ENCODE data around the gene HECW1.
"Not testable (repeated sequence)": the region's sequence is repeated elsewhere in the genome, so short reads cannot be mapped to it uniquely, and the experiment has no call there.

The HECW1 gene

GRCh38 chr7:43208242-43208641 lies 95.8 kb downstream of the HECW1 start:
- DNase-seq (ENCODE audit: low spot score), result no peak

DNA sequence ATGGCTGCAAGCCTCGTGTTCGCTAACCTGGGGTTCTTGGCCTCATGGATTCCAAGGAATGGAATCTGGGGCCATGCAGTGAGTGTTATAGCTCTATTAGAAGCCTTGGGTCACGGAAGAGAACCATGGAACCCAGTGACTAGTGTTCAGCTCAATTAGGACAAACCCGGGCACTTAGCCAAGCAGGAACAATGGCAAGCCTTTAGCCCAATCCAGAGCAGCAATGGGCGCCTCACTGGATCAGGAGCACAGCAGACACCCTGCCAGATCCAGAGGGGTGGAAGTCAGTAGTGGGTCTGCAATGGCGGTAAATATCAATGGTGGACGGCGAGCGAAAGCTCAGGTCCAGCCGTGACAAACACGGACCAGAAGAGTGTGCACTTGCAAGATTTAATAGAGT lies 98.1 kb downstream of the HECW1 start:
- not testable (repeated sequence) for DNase-seq (ENCODE audit: low spot score)

GRCh38 chr7:43211286-43211685 lies 98.8 kb downstream of the HECW1 start:
- DNase-seq (ENCODE audit: low spot score), result no peak

DNA sequence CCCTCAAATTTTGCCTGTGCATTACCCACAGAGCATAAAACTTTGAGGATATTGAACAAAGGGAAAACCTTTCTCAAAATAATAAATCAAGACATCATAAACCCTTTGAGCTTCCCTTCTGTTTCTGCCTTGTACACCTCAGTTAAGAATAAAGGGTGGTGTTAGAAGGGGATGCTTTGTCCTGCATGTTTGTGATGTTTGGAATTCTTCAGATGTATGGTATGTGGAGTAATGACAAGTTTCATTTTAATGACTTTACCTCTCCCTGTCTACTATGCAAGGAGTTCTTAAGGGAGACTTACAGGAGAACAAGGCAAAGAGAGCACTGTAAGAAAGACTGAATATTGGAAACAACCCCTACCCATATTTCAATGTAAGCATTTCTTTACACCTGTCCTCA lies 99.2 kb downstream of the HECW1 start:
- no peak for DNase-seq (ENCODE audit: low spot score)

DNA sequence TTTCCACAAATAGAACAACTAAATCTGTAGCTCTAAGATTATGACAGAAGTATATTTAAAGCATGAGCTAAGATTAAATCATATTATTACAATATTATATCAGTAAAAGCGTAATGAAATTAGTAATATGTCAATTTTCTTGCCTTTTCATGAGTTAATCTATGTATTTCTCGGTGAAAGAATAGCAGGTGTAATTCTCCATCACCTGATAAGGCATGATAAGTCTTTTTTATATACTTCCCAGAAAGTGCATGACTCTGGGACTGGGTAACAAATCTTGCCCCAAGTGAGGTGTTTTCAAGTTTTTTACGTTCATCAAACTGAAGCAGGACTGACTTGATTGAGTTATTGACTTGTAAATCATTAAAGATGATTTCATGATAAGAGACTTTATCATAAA lies 100.5 kb downstream of the HECW1 start:
- DNase-seq (ENCODE audit: low spot score), result no peak

DNA sequence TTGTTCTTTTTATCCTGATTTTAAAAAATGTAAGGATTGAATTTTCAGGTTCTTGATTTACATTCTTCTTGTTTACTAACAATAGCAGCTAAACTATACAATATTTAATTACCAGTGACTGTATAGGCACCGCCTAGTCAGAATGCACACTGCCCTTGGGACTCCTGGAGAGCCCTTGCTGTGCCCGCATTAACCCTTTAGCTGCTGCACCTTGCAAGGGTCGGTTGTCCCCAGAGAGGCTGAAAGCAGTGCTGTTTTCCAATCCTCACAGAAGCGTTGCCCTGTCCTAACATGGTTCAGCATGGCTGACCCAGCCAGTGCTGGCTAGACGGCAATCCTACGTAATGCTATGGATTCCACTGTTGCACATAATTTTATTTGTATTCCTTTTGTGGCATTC lies 102.6 kb downstream of the HECW1 start:
- no peak for DNase-seq (ENCODE audit: low spot score)

- no peak for DNase-seq (ENCODE audit: low spot score)
Observed at GRCh38 chr7:43217055-43217454, 104.6 kb downstream of the HECW1 start.

DNA sequence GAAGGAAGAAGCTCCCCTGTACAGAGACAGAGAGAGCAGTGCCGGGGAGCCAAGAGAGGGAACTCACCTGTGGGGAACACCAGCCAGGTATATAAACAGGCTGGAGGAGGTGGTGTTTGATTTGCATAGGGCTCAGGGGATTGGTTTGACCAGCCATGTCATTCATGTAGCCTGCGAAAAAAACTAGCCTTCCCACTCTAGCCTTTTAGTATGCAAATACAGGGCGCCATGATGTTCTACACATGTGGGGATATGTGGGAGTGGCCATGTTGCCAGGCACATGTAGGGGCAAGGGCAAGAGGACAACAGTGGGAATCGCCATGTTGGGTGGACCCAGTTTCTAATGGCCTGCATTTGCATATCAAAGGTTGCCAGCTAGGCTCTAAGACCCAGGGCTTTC lies 106.5 kb downstream of the HECW1 start:
- DNase-seq (ENCODE audit: low spot score), result not testable (repeated sequence)

GRCh38 chr7:43220250-43220649 lies 107.8 kb downstream of the HECW1 start:
- no peak for DNase-seq (ENCODE audit: low spot score)

DNA sequence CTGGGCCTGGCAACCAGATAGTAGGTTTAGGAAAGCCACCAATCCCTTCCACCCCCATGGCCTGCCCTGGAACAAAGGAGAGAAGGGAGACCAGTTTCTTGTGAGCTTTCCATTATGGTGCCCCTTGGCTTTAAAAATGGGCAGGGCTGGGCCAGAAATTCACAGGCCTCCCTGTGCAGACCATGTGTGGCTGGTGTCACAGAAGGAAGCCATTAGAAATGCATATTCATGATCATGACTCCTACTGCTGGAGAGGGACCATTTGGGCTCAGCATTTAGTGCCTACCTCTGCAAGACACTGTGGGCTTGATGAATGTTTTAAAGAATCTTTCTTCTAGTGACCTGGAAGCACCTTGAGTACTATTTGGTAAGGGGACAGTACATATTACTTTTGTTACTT lies 108.3 kb downstream of the HECW1 start:
- no peak for DNase-seq (ENCODE audit: low spot score)

DNA sequence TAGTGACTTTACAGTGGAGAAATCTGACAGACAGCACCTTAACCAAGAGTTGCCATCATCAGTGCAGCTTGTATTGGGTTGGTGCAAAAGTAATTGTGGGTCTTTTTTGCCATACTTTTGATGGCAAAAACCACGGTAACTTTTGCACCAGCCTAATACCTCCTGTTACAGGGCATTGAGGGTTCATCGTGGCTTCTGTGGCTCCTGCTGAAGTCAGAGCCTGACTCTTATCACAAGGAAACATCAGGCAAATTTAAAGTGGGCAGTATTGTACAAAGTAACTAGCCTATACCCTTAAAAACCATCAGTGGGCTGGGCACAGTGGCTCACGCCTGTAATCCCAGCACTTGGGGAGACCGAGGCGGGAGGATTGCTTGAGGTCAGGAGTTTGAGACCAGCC lies 117.4 kb downstream of the HECW1 start:
- peak; percentile 1 for DNase-seq (ENCODE audit: low spot score)

GRCh38 chr7:43232366-43232765 lies 119.9 kb downstream of the HECW1 start:
- no peak for DNase-seq (ENCODE audit: low spot score)

DNA sequence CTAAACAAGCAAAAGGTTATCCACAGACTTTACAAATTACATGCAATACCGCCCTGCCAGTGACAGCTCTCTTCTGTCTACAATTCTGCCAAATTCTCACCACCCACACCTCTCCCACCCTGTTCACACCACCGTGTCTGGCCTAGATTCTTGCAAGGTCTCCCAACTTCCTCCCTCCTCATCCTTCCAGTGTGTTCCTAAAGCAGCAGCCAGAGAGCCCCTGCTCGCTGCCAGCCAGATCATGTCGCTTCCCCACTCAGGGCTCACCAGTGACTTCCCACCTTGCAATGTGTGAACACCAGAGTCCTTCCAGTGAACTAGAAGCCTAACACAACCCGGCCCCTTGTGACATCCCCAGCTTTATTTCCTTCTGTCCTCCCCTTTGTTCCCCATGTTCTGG lies 121.6 kb downstream of the HECW1 start:
- DNase-seq (ENCODE audit: low spot score), result no peak

DNA sequence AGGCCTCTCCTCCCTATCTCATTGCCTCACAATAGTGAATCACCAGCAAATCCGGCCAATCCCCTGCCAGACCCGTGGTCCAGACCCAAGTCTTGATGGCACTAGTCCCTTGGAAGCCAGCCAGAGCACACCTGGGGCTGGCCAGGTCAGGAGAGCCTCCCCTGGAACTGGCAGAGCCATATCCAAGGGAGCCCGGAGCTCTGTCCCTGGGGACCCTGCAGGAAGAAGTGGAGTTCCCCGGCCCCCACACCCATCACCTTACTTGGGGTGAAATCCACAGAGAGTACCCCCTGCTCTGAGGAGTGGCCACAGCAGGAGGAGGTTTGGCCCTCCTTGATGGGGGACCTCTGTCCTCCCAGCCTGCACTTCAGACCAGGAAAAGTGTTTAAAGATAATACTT lies 122.5 kb downstream of the HECW1 start:
- no peak for DNase-seq (ENCODE audit: low spot score)

DNA sequence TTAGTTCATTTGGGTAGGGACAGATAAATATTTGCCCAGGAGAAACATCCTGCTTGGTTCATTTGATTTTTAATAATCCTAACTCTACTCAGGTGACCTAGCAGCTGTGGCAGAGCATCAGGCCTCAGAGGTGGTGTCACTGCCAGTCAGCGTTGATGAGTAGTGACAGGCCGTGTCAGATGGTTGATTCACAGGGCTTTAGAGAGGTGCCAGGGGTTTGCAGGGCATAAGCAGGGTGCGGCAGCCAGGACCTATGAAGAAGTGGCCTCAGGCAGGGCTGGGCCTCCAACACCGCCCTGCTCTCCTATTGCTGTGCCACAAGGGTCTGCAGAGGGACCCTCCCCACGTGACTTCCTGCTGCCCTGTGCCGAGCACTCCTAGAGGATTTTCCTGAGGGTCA lies 128.1 kb downstream of the HECW1 start:
- no peak for DNase-seq (ENCODE audit: low spot score)

DNA sequence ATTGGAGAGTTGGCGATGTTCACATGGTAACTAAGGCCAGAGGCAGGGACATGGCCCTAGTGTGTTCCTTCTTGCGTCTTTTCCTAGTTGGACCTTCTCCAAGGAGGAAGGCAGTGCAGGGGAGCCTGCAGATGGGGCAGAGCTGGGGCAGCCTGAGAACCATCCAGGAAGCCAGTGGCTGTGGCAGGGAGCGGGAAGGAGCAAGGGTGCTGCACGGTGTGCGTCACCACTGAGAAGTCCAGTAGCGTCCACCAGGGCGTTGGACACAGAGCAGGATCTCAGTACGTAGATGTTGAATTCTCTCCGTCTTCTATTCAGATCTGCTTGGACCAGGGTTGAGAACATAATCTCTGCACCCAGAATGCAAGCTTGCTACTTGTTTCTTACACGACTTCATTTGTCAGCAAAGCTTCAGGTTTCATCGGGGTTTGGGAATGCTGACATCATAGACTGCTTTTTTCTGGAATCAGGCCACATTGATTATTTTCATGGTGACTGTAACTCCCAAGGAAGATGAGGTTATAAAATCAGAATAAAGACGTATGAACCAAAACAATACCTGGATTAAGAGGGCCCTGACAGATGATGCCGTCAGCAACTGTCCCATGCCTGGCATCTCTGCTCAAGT lies 130.3 kb downstream of the HECW1 start:
- no peak for DNase-seq (ENCODE audit: low spot score)

- no peak for DNase-seq (ENCODE audit: low spot score)
Observed at GRCh38 chr7:43244232-43244631, 131.8 kb downstream of the HECW1 start.

DNA sequence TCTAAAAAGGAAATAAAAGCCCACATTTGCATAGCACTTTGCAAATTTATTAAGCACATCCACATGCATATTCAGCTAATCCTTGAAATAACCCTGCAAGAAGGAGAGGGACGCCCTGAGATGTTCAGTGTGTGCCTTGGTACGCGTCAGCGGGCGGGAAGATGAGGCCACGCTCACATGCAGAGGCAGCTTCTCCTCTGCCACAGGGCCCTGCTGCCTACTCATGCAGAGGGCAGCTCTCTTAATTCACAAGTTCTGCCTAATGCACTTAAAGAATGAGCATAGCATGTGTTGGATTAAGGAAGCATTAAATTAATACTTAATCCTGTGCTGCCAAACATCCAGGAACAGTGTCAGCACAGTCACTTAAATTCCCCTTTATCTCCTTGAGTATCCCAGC lies 132.3 kb downstream of the HECW1 start:
- DNase-seq (ENCODE audit: low spot score), result no peak

- no peak for DNase-seq (ENCODE audit: low spot score)
Observed at GRCh38 chr7:43247757-43248156, 135.3 kb downstream of the HECW1 start.

DNA sequence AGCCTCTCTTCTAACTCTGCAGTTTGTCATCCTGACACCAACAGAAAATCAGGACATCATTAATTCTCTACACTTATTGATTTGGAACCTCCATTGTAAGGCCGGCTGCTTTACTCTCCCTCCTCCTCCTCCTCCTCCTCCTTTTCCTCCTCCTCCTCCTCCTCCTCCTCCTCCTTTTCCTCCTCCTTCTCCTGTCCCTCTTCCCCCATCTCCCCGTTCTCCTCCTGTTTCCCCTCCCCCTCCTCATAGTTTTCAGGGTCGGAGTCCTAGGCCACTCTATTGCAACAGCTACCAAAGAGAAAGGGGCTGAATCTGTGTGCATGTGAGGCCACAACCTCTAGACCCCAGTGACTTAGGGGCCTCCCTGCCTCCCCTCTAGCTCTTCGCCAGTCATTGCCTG lies 136.1 kb downstream of the HECW1 start:
- no peak for DNase-seq (ENCODE audit: low spot score)

- no peak for DNase-seq (ENCODE audit: low spot score)
Observed at GRCh38 chr7:43248961-43249822, 136.7 kb downstream of the HECW1 start.

- DNase-seq (ENCODE audit: low spot score), result no peak
Observed at GRCh38 chr7:43249823-43250145, 137.3 kb downstream of the HECW1 start.

DNA sequence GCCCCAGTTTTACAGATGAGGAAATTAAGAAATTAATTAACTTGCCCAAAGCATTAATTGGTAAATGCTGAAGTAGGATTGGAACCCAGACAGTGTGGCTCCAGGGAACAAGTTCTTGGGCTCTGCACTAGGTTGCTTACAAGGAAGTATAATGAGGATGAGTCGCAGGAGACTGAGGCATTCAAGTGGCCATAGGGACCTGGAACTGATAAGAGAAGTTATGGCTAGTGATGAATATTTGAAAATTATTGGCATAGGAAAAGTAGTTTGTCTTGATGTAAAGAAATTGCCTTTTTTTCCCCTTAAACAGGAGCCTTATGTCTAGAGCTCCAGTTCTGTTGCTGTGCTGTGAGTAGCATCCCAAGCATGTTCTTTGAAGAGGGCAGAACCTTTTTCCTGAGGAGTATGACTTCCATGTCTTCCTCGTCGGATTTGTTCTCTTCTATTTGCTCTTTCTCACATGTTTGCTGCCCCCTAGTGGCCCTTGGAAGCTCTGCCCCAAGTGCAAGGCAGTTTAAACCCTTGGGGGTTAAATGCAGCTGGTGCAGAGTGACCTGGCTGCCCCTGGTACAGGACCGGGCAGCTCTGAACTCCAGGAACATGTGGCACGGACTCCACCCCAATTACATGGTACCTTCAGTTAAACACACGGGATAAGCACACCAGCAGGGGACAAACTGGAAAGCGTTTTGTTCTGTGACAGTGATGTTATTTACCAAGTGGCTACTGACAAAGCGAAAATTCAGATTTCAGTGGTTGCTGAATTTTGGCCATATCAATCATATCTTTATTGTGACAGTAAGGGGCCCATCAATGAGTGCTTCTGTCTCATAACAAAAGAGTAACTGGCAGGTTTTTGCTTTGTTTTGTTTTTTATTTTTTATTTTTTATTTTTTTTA lies 148.8 kb downstream of the HECW1 start:
- DNase-seq (ENCODE audit: low spot score), result peak; percentile 80

Measured in ecto neural progenitor cell (in vitro differentiated cells).